ENCODE results near the gene MANEAL.

The MANEAL gene

GRCh38 chr1:37807220-37807554, 13.5 kb downstream of the MANEAL start:
- TF ChIP-seq CTCF (IDR thresholded peaks at IDR 0.05; ENCODE audit: borderline replicate concordance, insufficient read depth, low read depth, low read length), result no peak
- peak overlapping the region; percentile 84 for H3K4me3 ChIP-seq (ENCODE audit: low read depth, low read length)

GRCh38 chr1:37807555-37808368, 14.1 kb downstream of the MANEAL start, which contains the start of the genes C1orf122 and YRDC:
Gene C1orf122, plus strand, starts transcription at chr1:37807790. Its CDS starts 615 bp downstream, at chr1:37808405.
Gene YRDC, minus strand, starts transcription at chr1:37808208. Its CDS starts 28 bp downstream, at chr1:37808180.
- peak within 1 kb of the TSS; percentile 84 for H3K4me3 ChIP-seq (ENCODE audit: low read depth, low read length)
- TF ChIP-seq CTCF (IDR thresholded peaks at IDR 0.05; ENCODE audit: borderline replicate concordance, insufficient read depth, low read depth, low read length), result no peak

GRCh38 chr1:37808369-37809319, 15.0 kb downstream of the MANEAL start:
- no peak for TF ChIP-seq CTCF (IDR thresholded peaks at IDR 0.05; ENCODE audit: borderline replicate concordance, insufficient read depth, low read depth, low read length)
- H3K4me3 ChIP-seq (ENCODE audit: low read depth, low read length), result peak overlapping the region; percentile 84

- TF ChIP-seq CTCF (IDR thresholded peaks at IDR 0.05; ENCODE audit: borderline replicate concordance, insufficient read depth, low read depth, low read length), result no peak
- no peak overlapping the region for H3K4me3 ChIP-seq (ENCODE audit: low read depth, low read length)
Observed at GRCh38 chr1:37809942-37810341, 16.3 kb downstream of the MANEAL start.

- TF ChIP-seq CTCF (IDR thresholded peaks at IDR 0.05; ENCODE audit: borderline replicate concordance, insufficient read depth, low read depth, low read length), result peak; percentile 93
- H3K4me3 ChIP-seq (ENCODE audit: low read depth, low read length), result no peak overlapping the region
Observed at GRCh38 chr1:37811027-37811655, 17.5 kb downstream of the MANEAL start.

GRCh38 chr1:37813529-37814145, 20.0 kb downstream of the MANEAL start:
- TF ChIP-seq CTCF (IDR thresholded peaks at IDR 0.05; ENCODE audit: borderline replicate concordance, insufficient read depth, low read depth, low read length), result no peak
- H3K4me3 ChIP-seq (ENCODE audit: low read depth, low read length), result no peak overlapping the region

All from GM12875 (cell line).